KMS-11 (cell line): ENCODE results near the gene MAJIN.
"Not testable (repeated sequence)": the region's sequence is repeated elsewhere in the genome, so short reads cannot be mapped to it uniquely, and the experiment has no call there.

ENCODE experiments used
- H2AFZ ChIP-seq: fragments of 200-600 bp; sonication (generic); 2 replicates; pipeline ENCODE4 v1.6.1; 2016; ENCODE audit warnings: antibody characterized with exemption, mixed run types, low read depth
- H3K27ac ChIP-seq: fragments of 200-600 bp; sonication (generic); 2 replicates; pipeline ENCODE4 v1.6.1; 2016; ENCODE audit warnings: mild to moderate bottlenecking, mixed run types
- H3K27me3 ChIP-seq: fragments of 200-600 bp; sonication (generic); 2 replicates; pipeline ENCODE4 v1.6.1; 2017; ENCODE audit warnings: mild to moderate bottlenecking, low read depth, mixed run types, moderate library complexity; ENCODE audit not compliant: insufficient read depth
- H3K36me3 ChIP-seq: fragments of 200-600 bp; sonication (generic); 2 replicates; pipeline ENCODE4 v1.6.1; 2017; ENCODE audit warnings: mild to moderate bottlenecking, mixed run types; ENCODE audit not compliant: insufficient read depth
- H3K4me1 ChIP-seq: fragments of 200-600 bp; sonication (generic); 2 replicates; pipeline ENCODE4 v1.6.1; 2016; ENCODE audit warnings: mild to moderate bottlenecking, low read depth, mixed run types; ENCODE audit not compliant: poor library complexity, severe bottlenecking
- H3K4me2 ChIP-seq: fragments of 200-600 bp; sonication (generic); 2 replicates; pipeline ENCODE4 v1.7.0; 2016; ENCODE audit warnings: mild to moderate bottlenecking, mixed run types
- H3K4me3 ChIP-seq: fragments of 200-600 bp; sonication (generic); IDR thresholded peaks from 2 replicates; pipeline ENCODE4 v1.6.1; 2017; ENCODE audit warnings: low read depth, low read length, mixed read lengths; ENCODE audit not compliant: insufficient read depth
- H3K79me2 ChIP-seq: fragments of 200-600 bp; sonication (generic); 2 replicates; pipeline ENCODE4 v1.6.1; 2016; ENCODE audit warnings: low read depth, mixed run types; ENCODE audit not compliant: insufficient read depth
- H3K9ac ChIP-seq: fragments of 200-600 bp; sonication (generic); 2 replicates; pipeline ENCODE4 v1.6.1; 2016; ENCODE audit warnings: mild to moderate bottlenecking, mixed run types
- H4K20me1 ChIP-seq: fragments of 200-600 bp; sonication (generic); 2 replicates; pipeline ENCODE4 v1.6.1; 2016; ENCODE audit warnings: mild to moderate bottlenecking, mixed run types; ENCODE audit not compliant: insufficient read depth
- TF ChIP-seq, protein P1 (sequence below): fragments of 200-600 bp; sonication (generic); conservative IDR thresholded peaks from 2 replicates; pipeline ENCODE4 v1.6.1; 2017; ENCODE audit warnings: low read depth, mild to moderate bottlenecking, antibody characterized with exemption, low read length, moderate library complexity, mixed read lengths

Gene MAJIN

DNA sequence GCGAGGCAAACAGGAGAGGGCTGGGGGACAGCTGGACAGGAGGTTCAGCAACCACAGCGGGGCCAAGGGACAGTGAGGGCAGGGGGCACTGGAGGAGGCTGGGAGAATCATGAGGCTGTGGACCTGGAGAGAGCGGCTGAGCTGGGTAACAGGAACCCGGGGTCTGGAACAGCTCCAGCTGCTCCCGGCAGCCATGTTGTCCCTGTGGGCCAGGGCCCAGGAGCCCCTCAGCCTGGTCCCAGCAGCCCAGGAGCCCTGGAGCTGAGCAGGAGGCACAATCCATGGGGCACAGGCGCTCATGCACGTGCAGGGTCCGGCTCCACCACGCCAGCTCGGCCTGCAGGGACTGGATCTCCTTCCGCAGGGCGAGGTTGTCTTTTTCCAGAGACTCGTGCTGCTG, 17.5 kb upstream of the MAJIN start:
- Histone ChIP-seq H3K4me1 (no peaks in the 10 kb centered on the region), H2AFZ (no peak overlapping the region), H3K9ac (no peak overlapping the region), H3K27ac (no peak overlapping the region), H3K4me3 (no peak overlapping the region), H3K79me2 (no peaks in the 10 kb centered on the region), H3K4me2 (no peak overlapping the region), H3K36me3 (no peaks in the 10 kb centered on the region), H3K27me3 (peaks cover 5% of the 10 kb centered on the region; the same call in 1 of the 2 replicates), H4K20me1 (no peaks in the 10 kb centered on the region)
- TF ChIP-seq, protein P1, sequence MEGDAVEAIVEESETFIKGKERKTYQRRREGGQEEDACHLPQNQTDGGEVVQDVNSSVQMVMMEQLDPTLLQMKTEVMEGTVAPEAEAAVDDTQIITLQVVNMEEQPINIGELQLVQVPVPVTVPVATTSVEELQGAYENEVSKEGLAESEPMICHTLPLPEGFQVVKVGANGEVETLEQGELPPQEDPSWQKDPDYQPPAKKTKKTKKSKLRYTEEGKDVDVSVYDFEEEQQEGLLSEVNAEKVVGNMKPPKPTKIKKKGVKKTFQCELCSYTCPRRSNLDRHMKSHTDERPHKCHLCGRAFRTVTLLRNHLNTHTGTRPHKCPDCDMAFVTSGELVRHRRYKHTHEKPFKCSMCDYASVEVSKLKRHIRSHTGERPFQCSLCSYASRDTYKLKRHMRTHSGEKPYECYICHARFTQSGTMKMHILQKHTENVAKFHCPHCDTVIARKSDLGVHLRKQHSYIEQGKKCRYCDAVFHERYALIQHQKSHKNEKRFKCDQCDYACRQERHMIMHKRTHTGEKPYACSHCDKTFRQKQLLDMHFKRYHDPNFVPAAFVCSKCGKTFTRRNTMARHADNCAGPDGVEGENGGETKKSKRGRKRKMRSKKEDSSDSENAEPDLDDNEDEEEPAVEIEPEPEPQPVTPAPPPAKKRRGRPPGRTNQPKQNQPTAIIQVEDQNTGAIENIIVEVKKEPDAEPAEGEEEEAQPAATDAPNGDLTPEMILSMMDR, result no peak

DNA sequence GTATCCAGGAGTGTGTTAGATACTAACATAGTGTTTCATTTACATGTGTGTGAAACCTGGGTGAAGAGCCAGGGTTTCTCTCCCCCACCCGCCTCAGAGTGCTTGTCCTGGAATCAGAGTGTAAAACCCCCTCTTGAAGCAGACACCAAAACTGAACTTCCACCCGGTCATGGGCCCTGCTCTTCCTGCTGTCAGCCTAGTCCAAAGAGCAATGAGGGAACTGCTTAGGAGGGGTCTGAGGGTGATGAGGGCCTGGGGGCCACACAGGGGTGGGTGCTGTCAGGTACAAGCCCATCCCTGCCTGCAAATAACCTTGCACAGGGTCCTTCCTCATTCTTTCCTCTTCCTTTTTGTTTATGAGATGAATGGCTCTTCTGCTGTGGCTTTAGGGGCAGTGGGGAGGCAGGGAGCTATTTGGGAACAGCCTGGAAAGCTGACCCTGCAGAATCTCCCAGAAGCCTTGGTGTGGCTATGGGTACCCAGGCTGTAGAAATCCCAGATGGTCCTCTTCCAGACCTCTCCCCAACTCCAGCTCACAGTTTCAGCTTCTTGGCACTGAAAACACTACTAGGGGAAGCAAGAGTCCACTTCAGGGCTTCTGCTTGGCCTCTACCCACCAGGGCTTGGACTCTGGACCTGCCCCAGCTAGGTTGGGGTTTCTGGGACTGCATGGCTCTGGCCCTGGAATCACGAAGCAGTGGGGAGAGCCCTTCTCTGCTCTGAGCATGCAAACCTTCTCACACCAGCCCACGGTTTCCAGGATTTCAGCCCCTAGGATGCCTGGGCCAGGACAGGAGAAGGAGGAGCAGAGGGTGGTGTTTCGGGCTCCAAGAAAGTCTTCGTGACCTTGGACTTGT, 16.3 kb upstream of the MAJIN start:
- Histone ChIP-seq H3K9ac (no peak overlapping the region), H2AFZ (no peak overlapping the region), H3K4me1 (no peaks in the 10 kb centered on the region), H3K27ac (no peak overlapping the region), H4K20me1 (no peaks in the 10 kb centered on the region), H3K27me3 (peaks cover 4% of the 10 kb centered on the region; the same call in 1 of the 2 replicates), H3K36me3 (no peaks in the 10 kb centered on the region), H3K79me2 (no peaks in the 10 kb centered on the region), H3K4me2 (no peak overlapping the region), H3K4me3 (no peak overlapping the region)
- TF ChIP-seq, protein P1, result no peak

DNA sequence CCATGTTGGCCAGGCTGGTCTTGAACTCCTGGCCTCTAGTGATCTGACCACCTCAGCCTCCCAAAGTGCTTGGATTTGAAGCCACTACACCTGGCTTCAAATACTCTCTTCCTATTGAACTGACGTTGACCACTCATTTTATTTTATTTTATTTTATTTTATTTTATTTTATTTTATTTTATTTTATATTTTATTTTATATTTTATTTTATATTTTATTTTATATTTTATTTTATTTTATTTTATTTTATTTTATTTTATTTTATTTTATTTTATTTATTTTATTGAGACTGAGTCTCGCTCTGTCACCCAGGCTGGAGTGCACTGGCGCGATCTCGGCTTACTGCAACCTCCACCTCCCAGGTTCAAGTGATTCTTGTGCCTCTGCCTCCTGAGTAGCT, 11.4 kb upstream of the MAJIN start:
- not testable (repeated sequence) for H3K9ac ChIP-seq, H3K79me2 ChIP-seq, H2AFZ ChIP-seq, H3K36me3 ChIP-seq, H3K4me3 ChIP-seq, H3K4me1 ChIP-seq, H3K4me2 ChIP-seq, H3K27ac ChIP-seq, H4K20me1 ChIP-seq, H3K27me3 ChIP-seq

DNA sequence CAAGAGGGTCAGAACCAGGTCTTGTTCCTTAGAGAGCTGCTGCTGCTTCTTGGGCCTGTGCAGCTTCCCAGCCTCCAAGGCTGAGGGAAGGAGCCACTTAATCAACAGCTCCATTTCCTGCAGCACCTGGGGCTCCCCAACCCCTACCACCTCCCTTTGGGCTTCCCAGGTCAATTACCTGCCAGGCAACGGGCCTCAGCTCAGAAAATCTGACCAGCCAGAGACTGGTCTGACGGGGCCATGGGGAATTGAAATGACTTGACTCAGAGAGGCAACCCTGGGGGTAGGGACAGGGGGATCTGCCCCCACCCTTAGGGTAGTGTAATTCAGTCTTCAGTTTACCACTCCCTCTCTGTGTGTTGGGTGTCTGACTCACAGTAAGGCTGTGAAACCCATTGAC, 4.7 kb upstream of the MAJIN start:
- no peak overlapping the region for H3K27ac ChIP-seq
- H3K4me2 ChIP-seq, result no peak overlapping the region
- H3K27me3 ChIP-seq, result no peaks in the 10 kb centered on the region; the same call in 1 of the 2 replicates
- TF ChIP-seq, protein P1, result no peak
- no peak overlapping the region for H3K9ac ChIP-seq
- no peaks in the 10 kb centered on the region for H3K4me1 ChIP-seq
- no peaks in the 10 kb centered on the region for H3K79me2 ChIP-seq
- H2AFZ ChIP-seq, result no peak overlapping the region
- no peaks in the 10 kb centered on the region for H4K20me1 ChIP-seq
- no peaks in the 10 kb centered on the region for H3K36me3 ChIP-seq
- no peak overlapping the region for H3K4me3 ChIP-seq

DNA sequence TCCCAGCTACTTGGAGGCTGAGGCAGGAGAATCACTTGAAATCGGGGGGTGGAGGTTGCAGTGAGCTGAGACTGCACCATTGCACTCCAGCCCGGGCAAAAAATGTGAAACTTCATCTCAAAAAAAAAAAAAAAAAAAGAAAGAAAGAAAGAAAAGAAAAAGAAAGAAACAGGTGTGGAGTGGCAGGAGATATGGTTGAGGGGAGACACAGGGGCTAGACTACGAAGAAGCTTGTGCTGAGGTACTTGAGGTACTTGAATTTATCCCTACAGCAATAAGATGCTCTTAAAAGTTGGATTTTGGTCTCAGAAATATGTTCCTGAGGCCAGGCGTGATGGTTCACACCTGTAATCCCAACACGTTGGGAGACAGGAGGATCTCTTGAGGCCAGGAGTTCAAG, 2.2 kb upstream of the MAJIN start:
- Histone ChIP-seq H3K4me1 (no peaks in the 10 kb centered on the region), H3K79me2 (no peaks in the 10 kb centered on the region), H3K9ac (no peak overlapping the region), H3K36me3 (no peaks in the 10 kb centered on the region), H4K20me1 (no peaks in the 10 kb centered on the region), H3K4me3 (no peak overlapping the region), H3K4me2 (no peak overlapping the region), H3K27me3 (no peaks in the 10 kb centered on the region; the same call in 1 of the 2 replicates), H3K27ac (no peak overlapping the region), H2AFZ (no peak overlapping the region; the same call in 1 of the 2 replicates)
- TF ChIP-seq, protein P1, result no peak
